Measurements from ENCODE around the gene CMSS1.

CMSS1 gene

DNA sequence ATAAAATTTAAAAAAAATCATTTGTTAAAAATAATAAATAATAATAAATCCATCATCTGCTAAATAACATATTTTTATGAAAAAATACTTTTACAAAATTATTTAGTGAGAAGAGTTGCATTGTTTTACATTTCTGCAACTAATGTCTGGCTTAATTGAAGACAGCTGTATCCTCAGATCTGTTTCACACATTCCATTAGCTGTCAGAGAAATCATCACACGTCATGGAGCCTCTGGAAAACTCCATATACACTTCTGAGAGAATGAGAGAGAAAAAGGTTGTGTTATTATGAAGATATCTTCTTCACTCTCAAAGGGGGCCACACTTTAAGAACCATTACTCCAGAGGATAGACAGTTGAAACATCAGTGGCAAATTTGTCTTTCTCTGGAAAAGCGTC is 40.8 kb downstream of the CMSS1 start:
- no peak overlapping the region for H3K4me3 ChIP-seq (ENCODE audit: low read depth, low read length)
- TF ChIP-seq, protein P1, sequence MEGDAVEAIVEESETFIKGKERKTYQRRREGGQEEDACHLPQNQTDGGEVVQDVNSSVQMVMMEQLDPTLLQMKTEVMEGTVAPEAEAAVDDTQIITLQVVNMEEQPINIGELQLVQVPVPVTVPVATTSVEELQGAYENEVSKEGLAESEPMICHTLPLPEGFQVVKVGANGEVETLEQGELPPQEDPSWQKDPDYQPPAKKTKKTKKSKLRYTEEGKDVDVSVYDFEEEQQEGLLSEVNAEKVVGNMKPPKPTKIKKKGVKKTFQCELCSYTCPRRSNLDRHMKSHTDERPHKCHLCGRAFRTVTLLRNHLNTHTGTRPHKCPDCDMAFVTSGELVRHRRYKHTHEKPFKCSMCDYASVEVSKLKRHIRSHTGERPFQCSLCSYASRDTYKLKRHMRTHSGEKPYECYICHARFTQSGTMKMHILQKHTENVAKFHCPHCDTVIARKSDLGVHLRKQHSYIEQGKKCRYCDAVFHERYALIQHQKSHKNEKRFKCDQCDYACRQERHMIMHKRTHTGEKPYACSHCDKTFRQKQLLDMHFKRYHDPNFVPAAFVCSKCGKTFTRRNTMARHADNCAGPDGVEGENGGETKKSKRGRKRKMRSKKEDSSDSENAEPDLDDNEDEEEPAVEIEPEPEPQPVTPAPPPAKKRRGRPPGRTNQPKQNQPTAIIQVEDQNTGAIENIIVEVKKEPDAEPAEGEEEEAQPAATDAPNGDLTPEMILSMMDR (IDR thresholded peaks at IDR 0.05; ENCODE audit: low read depth, low read length) = no peak
- no peak for DNase-seq
- no peaks in the 10 kb centered on the region for H3K9me3 ChIP-seq
- no peaks in the 10 kb centered on the region for H3K36me3 ChIP-seq
- no peaks in the 10 kb centered on the region for H3K27me3 ChIP-seq
- H3K4me1 ChIP-seq = peaks cover 4% of the 10 kb centered on the region; the same call in 1 of the 2 replicates

DNA sequence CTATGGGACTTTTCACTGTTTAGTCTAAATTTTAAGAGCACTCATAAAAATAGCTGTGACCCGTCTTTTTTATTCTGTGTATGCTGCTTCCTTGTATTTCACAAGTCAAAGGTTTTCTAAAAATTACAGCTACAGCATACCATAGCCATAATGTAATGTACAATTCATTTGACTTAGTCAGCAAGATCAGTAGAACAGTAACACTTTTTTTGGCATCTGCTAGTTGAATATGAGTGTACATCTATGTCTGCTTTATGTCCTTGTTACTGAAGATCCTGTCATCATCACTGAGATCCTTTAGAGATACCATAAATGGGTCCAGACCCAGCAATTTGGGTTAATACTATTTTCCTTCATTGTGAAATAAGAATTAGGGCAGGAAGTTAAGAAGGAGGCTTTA is 42.2 kb downstream of the CMSS1 start:
- Histone ChIP-seq H3K36me3 (no peaks in the 10 kb centered on the region), H3K4me1 (peaks cover 4% of the 10 kb centered on the region; the same call in 1 of the 2 replicates), H3K9me3 (no peaks in the 10 kb centered on the region), H3K4me3 (ENCODE audit: low read depth, low read length) (no peak overlapping the region), H3K27me3 (no peaks in the 10 kb centered on the region)
- TF ChIP-seq, protein P1 (IDR thresholded peaks at IDR 0.05; ENCODE audit: low read depth, low read length) = no peak
- DNase-seq = no peak

DNA sequence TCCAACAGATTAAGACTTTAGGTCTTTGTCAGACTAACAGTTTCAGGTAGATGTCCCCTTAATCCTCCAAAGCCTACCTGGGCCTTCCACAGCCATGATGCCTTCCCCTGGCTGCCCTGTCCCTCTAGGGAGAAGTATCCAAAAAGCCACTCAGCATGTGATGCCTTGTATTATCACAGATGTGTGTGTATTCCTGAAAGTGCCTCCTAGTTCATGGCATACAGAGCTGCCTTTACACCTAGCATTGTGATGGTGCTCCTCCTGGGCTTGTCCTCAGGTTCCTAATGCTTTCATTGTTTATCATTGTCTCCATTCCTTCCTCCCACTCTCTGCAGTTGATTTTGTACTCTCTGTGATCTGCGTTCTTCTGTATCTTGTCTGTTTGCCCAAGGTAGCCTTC is 43.6 kb downstream of the CMSS1 start:
- H3K27me3 ChIP-seq = no peaks in the 10 kb centered on the region
- peaks cover 4% of the 10 kb centered on the region; the same call in 1 of the 2 replicates for H3K4me1 ChIP-seq
- no peaks in the 10 kb centered on the region for H3K9me3 ChIP-seq
- no peaks in the 10 kb centered on the region for H3K36me3 ChIP-seq
- TF ChIP-seq, protein P1 (IDR thresholded peaks at IDR 0.05; ENCODE audit: low read depth, low read length) = no peak
- no peak overlapping the region for H3K4me3 ChIP-seq (ENCODE audit: low read depth, low read length)
- DNase-seq = no peak

DNA sequence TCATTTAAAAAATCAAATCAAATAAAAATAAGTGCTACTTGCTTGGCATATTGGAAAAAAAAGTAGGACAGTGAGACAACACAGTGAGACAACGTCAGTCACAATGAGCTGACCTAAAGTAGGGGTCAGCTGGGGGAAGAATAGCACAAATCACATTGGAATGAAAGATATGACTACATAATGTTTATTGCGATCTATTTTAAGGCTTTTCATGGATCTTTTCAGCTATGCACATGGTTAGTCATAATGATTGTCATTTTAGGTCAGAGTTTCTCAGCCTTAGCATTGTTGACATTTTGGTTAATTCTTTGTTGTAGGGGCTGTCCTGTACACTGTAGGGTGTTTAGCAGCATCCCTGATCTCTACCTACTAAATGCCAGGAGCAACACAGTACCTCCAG is 44.5 kb downstream of the CMSS1 start:
- no peak for DNase-seq
- no peaks in the 10 kb centered on the region for H3K27me3 ChIP-seq
- peaks cover 4% of the 10 kb centered on the region; the same call in 1 of the 2 replicates for H3K4me1 ChIP-seq
- no peak overlapping the region for H3K4me3 ChIP-seq (ENCODE audit: low read depth, low read length)
- H3K36me3 ChIP-seq = no peaks in the 10 kb centered on the region
- no peaks in the 10 kb centered on the region for H3K9me3 ChIP-seq
- TF ChIP-seq, protein P1 (IDR thresholded peaks at IDR 0.05; ENCODE audit: low read depth, low read length) = no peak

DNA sequence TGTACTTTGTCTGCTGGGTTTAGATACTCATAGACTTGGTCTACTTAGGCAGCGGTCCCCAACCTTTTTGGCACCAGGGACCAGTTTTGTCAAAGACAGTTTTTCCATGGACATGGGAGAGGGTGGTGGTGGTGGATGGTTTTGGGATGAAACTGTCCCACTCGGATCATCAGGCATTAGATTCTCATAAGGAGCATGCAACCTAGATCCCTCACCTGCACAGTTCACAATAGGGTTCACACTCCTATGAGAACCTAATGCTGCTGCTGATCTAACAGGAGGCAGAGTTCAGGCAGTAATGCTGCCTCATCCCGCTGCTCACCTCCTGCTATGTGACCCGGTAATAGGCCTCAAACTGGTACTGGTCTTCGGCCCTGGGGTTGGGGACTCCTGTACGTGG is 45.3 kb downstream of the CMSS1 start:
- DNase-seq = no peak
- Histone ChIP-seq H3K27me3 (no peaks in the 10 kb centered on the region), H3K9me3 (no peaks in the 10 kb centered on the region), H3K4me1 (peaks cover 4% of the 10 kb centered on the region; the same call in 1 of the 2 replicates), H3K4me3 (ENCODE audit: low read depth, low read length) (no peak overlapping the region), H3K36me3 (no peaks in the 10 kb centered on the region)
- TF ChIP-seq, protein P1 (IDR thresholded peaks at IDR 0.05; ENCODE audit: low read depth, low read length) = no peak

DNA sequence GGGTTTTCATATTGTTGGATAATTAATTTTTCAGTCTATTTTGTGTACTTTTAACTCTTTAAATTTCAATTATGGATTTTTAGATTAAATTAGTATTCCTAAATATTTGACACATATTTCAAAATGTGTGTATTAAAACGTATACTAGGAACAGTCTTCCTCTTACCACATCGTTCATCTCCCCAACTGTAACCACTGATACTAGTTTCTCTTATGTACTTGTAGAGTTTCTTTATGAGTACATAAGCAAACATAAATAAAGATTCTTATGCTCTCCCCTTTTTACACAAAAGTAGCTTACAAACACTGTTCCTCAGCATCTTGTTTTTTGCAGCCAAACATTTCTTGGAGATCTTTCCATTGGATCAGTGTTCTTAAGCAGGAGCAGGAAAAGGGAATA is 45.9 kb downstream of the CMSS1 start:
- Histone ChIP-seq H3K27me3 (no peaks in the 10 kb centered on the region), H3K36me3 (no peaks in the 10 kb centered on the region; the same call in 1 of the 2 replicates), H3K4me3 (ENCODE audit: low read depth, low read length) (no peak overlapping the region), H3K9me3 (no peaks in the 10 kb centered on the region), H3K4me1 (peaks cover 8% of the 10 kb centered on the region; the same call in 1 of the 2 replicates)
- DNase-seq = no peak
- TF ChIP-seq, protein P1 (IDR thresholded peaks at IDR 0.05; ENCODE audit: low read depth, low read length) = no peak
